ENCODE results near the gene DET1.

Gene DET1

DNA sequence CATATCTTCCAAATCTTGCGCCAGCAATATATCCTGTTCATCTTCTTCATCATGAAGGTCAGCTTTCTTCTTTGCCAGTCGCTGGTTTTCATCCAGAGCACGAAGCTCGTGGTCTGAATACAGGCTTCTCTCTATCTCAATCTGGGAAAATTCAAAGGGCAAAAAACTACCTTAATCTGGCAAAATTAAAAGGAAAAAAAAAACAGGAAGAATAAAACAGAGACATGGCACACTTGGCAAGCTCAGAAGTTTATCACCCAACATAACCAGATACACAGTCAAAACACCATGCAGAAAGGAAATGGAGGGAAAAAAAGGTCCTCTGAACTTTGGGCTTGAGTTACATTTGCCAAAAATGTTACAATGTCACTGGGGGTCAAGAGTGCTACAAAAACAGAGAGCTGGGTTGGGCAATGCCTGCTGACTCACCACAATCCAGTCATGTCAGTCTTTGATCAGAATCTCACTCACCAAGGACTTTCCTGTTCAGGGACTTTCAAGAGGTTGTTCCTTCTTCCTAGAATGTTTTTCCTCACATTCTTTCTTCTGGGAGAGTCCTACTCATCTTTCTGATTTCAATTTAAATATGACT is 80.8 kb downstream of the DET1 start:
- peak; percentile 25 for DNase-seq

DNA sequence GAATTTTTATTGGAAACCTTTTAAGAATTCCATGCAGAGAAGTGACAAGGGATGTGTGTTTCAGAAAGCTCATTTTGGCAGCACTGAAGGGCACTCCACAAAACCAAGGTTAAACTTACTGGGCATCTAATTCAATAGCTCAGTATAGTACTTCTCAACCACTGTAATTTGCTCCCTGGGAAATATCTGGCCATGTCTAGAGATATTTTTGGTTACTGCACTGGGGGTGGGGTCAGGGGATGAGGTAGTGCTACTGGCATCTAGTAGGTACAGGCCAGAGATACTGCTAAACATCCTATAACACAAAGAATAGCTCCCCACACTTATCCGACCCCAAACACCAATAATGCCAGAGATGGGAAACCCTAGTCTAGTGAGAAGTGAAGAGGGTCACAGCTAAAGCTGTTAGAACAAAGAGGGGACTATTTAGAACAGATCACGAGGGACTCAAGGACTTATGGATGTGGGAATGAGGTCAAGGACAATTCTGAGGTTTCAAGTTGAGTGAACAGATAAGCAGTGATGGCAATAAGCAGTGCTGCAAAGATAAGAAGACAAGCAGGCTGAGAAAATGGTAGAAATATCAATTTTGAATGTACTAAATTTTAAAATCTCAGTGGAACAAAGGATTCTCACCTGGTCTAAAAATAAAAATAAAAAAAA is 82.5 kb downstream of the DET1 start:
- no peak for DNase-seq

All from fibroblast of skin of abdomen (primary cell).